GM18502 (cell line): Measurements from ENCODE around the gene MACC1.
"Not testable (repeated sequence)": the region's sequence is repeated elsewhere in the genome, so short reads cannot be mapped to it uniquely, and the experiment has no call there.

ENCODE experiments used
- ATAC-seq: cut with Tn5 transposase; IDR thresholded peaks from one replicate; pipeline ENCODE4 v1.9.1; 2021; ENCODE audit warnings: mild to moderate bottlenecking; ENCODE audit not compliant: unreplicated experiment, poor library complexity

Gene MACC1

DNA sequence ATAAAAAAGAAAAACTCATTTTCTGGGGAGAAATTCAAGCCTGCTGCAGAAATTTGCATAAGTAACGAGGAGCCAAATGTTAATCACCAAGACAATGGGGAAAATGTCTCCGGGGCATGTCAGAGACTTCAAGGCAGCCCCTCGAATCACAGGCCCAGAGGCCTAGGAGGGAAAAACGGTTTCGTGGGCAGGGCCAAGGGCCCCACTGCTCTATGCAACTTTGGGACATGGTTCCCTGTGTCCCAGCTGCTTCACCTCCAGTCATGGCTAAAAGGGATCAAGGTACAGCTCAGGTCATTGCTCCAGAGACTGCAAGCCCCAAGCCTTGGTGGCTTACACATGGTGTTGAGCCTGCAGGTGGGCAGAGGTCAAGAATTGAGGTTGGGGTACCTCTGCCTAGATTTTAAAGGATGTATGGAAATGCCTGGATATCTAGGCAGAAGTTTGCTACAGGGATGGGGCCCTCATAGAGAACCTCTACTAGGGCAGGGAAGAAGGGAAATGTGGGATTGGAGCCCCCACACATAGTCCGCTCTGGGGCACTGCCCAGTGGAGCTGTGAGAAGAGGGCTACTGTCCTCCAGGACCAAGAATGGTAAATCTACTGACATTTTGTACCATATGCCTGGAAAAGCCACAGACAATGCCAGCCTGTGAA lies 8.4 kb downstream of the MACC1 start:
- ATAC-seq: no peak

DNA sequence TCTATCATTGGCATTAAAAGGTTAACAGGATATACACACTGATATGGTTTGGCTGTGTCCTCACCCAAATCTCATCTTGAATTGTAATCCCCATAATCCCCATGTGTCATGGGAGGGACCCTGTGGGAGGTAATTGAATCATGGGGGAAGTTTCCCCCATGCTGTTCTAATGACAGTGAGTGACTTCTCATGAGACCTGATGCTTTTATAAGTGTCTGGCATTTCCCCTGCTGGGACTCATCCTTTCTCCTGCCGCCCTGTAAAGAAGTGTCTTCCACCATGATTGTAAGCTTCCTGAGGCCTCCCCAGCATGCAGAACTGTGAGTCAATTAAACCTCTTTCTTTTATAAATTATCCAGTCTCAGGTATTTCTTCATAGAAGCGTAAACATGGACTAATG lies 9.4 kb downstream of the MACC1 start:
- not testable (repeated sequence) for ATAC-seq

DNA sequence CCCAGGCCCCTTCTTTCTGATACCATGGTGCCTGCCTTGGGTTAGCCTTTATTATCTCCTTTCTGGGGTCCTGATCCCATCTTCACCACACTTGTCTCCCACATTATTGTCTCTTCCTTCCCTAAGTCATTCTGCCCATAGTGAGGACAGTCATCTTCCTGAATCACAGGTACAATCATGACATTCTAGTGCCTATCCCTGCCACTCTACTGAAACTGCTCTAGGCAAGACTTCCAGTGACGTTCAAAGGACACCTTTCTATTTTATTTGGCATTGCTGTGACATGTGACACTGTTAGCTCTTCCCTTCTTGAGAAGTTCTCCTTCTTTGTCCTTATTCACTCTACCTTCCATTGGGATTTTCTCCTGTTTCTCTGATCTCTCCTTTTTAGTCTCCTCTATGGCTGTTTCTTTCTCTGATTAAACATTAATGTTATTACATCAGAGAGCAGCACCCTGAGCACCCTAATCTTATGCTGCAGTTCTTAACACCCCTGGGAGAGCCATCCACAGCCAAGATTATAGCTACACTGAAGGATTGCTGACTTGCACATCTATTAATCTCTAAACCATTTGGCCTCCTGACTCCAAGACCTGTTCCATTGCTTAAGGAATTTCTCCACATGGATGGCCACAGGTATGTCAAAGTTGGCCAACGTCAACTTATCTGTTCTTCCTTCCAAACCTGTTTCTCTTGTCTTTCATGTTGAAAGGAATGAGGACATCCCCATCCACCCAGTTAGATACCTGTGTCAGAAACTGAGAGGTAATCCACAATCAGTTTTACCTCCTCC lies 10.9 kb downstream of the MACC1 start:
- ATAC-seq: no peak

DNA sequence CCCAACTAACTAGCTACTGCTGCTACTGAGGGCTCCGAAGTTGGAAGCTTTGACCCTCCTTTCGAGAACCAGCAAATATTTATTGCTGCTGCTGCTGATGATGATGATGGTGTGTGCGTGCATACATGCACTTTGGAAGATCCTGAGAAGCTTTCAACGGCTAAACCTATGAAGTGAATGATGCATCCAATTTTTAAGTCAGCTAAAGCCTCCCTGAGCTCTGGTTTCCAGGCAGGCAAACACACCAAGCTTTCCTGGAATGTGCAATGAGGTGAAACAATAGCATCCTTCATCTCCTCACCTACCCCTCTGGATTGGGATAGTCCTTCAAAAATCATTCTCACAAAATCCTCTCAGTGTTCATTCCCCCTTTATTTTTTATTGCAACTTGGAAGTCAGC lies 13.9 kb downstream of the MACC1 start:
- no peak for ATAC-seq

DNA sequence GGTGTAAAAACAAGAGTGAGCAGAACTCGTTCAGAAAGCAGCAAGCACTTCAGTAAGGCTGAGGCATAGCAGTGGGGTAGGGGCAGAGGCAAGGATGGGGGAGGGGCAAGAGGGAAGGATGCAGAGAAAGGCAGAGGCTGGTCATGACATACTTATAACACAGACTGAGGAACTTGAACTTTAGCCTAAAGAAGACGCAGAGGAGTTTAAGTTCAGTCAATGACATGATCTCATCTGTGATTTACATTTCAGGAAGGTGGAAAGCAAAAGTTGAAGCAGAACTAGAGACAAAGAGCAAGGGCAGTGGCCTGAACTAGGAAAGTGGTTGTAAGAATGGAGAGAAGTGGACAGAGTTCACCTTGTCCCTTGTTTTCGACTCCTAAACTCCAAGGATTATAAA lies 15.8 kb downstream of the MACC1 start:
- peak; percentile 28 for ATAC-seq

DNA sequence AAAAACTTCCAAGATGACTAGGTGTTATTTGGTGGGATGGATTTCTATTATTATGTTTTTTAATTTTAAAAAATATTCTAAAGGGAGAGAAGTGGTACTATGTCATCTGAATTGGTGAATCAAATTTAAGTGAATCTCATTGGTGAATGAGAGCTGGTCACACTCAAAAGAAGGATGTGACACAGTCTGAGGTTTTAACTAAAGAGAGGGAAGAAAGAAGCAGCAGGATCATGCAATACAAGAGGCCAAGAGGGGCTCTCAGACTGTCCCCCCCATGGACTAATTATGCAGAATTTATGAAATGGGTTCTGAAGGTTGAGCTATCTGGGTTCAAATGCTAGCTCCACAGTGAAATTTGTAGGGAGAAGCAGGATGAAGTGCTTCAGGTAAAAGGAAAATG lies 16.2 kb downstream of the MACC1 start:
- no peak for ATAC-seq

DNA sequence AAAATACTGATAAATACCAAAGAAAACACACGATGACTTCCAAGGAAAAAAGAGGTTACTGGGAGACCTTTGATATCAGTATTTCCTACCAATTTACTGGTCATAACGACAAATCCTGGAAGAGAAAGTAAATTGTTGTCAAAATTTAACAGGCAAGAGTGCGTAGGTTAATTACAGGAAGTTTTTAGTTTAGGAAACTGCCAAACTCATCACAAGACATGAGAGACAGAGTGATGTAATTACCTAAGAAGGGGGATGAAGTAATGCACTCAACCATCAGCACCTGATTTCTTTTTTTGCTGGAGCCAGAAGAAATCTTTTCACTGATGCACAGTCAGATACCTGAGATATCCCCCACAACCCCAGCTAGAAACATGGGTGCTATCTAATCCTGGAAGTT lies 16.8 kb downstream of the MACC1 start:
- no peak for ATAC-seq

DNA sequence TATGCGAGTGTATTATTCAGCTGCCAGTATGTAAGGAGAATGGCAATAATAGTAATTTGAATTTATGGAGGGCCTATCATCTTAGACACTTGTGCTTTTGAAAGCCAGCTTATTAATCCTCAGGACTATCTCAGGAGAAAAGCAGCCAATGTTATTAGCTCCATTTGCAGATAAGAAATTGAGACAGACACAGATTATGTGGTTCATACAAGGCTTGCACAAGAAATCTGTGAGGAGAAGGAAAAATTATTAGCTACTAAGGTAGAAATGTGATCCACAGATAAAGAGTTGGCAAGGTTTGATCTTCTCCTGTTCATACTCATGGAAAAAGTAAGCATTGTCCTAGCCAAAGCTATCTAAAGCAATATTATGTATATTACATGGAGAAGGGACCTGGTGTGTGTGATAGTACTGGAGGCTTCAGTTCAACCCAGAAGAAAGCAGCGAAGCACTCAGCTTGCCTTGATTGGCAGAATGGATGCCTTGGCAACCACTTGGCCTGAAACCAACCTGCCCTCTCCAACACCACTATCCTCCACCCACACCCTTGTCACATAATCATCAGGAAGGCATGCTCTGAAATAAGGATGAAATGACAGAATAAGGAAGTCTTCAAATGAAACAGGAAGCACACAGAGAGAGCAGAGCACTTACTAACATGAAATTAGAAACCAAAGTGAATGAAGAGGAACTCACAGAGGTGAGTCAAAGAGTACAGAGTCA lies 18.0 kb downstream of the MACC1 start:
- ATAC-seq: peak; percentile 90

DNA sequence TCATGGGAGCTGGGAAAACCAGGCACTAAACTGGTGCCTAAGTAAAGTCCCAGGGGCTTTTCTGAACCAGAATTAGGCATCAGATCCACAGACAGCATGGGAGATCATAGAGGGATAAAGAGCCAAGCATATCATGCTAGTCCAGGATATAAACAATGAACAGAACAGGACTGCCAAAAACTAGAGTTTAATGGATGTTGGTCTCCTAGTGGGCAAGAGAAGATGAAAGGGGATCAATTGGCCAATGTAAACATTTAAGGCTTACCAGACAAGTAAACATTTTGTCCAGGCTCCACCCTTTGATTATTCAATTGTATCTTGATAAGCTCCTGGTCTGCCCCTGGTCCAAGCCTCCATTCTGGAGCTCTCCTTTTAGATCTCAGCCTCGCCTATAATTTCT lies 18.9 kb downstream of the MACC1 start:
- ATAC-seq: no peak

DNA sequence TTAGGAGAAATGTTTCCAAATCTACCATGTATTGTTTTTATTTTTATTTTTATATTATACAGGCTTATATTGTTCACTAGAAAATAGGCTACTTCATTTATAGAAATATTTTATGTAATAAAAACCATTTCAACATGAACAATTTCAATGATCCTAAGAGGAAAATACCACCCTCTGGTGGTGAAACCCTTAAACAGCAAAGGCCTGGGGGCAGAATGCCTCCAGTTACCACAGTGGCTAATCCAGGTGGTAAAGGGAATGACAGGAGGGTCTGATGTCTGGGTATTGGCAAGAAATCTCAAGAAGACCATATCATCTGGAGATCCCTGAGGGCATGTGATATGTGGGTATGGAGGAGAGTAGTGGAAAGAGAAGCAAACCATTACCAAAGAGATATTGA lies 19.3 kb downstream of the MACC1 start:
- no peak for ATAC-seq

DNA sequence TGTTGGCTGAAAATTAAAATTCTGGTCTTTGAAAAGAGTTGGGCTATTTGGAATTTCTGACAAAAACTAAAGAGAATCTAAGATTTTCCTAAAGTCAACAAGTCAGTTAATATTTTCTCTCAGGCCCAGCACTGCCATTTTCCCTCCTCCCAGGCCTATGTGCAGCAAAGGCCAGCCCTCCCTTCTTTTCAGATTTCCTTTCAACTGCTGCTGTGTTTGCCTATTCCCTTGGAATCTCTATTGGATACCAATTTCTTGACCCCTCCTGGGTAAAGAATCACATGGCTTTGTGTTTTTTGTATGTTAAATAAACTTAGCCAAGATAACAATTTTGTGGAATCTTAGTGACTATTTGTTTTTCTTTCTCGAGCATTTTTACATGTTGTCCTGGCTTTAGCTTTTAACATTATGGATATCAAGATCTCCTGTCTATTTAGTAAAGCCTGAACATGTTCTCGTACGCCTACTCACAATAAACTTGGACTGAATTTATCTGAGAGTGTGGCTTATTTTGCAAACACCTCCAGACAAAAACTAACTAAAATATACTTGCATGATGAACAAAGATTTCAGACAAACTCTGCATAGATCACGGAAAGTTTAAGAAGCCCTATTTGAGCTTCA lies 19.9 kb downstream of the MACC1 start:
- no peak for ATAC-seq

DNA sequence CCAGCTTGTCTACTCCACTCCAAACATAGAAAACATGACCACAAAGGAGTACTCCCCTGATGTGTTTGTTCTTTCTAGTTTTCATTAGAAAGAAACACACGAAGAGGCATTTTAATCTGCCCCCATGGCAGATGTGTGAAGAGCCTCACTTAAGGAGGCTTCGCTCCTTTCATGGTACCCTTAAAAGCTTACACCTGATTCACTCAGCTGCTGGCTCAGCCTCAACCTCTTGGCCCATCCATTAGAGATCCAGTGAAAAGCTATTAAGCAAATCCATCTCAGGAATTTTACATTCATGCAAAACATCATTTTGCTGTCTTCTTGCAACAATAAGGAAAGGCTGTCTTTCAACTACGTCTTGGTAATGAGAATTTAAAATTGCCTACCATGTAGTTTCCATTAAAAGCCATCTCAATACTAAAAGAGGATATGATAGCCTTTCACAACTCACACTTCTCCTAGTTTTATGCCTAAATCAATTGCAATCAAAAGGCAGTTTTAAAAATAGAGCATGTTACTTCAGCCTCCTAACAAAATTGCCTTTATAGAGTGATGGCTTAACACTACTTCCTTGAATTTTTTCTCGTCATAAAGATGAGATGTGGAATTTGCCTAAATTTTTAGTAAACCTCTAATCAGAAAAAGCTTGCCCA lies 22.7 kb downstream of the MACC1 start:
- ATAC-seq: no peak

DNA sequence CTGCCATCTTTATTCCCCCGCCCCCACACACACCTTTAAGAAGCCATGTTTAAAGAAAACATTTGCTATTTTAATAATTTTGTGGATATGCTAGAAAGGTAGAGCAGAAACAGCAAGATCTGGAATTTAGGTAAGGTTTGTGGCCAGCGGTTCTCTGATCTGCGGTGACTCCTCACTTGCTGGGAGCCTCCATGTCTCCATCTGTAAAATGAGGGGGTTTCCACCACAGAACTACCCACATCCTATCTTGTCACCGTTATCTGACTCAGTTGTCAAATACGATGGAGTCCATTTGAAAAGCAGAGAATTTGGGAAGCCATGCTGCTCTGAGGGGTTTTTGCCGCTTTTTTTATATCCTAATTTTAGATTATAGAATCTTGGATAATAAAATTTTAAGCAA lies 23.3 kb downstream of the MACC1 start:
- ATAC-seq: peak; percentile 3

DNA sequence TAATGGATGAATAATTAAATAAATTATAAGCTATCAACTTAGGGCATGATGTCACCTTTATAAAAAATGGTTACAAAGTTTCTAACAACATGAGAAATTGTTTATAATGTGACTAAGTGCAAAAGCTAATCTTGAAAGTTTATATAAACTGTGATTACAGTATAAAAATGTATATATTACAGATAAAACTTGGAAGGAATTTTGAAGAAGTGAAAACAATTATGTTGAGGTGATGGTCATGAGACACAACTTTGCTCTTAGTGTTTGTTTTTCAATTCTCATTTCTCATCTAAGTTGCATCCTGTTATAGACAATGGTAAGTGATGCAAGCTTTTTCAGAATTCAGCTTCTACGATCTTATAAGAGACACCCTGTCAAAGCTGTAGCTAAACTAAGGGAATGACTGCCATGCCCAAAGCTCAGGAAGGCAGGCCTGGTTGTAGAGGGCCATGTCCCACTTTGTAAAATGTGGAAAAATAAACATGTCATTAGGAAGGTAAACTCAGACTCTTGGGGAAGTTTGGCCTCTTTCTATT lies 23.9 kb downstream of the MACC1 start:
- ATAC-seq: peak; percentile 85

DNA sequence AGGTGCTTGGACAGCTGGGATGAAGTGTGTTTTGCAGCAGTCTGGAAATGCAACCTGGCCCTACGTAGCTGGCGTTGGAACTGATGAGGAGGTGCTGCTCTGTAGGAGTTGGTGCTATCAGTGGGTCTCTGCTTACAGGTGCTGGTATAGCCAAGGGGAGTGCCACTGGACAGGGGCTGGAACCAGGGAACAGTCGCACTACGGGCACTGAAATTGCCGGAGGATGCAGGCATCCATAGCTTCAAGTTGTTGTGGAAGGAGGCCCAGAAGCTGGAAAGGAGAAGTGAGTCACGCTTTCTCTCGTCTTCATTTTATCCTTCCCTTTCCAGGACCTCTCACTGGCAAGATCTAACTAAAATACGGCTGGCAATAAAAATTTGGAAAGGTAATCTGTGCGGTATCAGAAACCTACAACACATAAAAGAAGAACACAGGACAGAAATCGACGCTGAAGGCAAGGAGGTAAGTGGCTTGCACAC lies 25.8 kb downstream of the MACC1 start:
- ATAC-seq: no peak

DNA sequence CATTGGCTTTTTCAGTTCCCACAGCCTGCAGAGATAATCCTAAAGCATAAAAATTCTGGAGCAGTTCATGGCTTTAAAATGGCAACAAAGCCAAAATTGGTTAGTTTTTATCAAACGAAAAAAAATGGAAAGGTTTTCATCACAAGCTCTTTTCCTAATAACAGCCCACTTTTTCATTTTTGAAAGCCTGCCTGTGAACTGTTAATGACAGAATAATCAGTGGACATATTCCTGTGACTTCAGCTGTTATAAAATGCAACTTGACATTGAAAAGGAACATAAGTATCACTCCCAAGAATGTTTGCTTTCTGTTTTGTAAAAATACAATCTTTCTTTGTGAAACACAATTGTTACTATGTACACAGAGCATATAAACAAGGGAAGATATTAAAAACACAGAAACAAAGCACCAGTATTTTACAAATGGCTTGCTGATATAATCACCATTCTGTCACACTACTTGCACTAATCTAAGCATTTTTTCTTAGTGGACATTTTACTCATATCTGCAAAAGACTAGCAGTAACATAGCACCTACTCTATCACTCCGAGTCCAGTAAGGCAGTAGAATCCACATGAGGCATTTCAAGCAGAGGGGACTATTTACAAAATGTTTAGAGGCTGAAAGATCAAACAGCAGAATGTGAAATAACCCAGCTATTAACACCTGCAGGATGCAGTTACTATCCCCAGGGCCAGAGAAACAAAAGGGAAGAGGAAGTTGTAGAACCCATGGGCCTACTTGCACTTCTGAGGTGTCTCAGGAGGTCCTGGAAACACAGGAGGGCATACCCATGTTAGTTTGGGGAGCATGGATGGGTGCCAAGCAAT lies 26.4 kb downstream of the MACC1 start:
- no peak for ATAC-seq

DNA sequence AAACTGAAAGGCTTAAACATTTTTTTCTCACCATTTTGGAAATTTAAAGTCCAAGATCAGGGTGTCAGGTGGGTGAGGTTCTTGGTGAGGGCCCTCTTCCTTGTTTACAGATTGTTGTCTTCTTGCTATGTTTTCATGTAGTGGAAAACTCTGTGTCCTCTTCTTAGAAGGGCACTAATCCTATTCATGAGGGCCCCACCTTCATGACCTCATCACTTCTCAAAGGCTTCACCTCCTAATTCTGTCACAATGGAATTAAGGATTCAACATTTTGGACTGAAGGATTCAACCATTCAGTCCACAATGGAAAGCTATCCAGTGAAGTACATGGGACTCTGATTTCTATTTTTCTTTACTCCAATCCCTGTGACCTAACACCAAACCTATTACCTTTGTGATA lies 27.3 kb downstream of the MACC1 start:
- ATAC-seq: no peak

DNA sequence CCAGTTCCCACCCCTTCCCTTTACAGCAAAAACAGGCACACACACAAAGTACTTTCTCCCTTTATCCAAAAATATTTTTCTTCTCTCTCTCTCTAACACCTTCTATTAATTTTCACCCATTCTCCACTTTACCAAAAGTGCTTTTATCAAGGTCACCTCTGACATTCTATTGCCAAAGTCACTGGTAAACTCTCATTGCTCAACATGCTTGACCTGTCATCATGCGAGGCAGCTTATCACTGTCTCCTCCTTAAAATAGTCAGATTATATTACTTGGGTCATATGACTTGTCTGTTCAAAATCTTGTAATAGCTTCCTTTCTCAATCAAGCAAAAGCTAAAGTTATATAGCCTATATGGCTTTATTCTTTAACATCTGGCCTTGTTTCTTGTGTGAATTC lies 28.6 kb downstream of the MACC1 start:
- ATAC-seq: no peak

DNA sequence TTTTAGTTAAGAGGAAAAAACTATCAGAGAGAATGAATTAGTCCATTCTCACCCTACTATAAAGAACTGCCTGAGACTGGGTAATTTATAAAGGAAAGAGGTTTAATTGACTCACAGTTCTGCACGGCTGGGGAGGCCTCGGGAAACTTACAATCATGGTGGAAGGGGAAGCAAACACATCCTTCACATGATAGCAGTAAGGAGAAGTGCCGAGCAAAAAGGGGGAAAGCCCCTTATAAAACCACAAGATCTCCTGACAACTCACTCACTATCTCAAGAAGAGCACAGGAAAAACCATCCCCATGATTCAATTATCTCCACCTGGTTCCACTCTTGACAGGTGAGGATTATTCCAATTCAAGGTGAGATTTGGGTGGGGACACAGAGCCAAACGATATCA lies 29.3 kb downstream of the MACC1 start:
- not testable (repeated sequence) for ATAC-seq
